Measurements from ENCODE around the gene FARS2. TPM values are rescaled to one million over a fixed set of nuclear protein-coding genes. Genes with fewer than 3 reads are reported as not detected.

FARS2 gene
- polyA plus RNA-seq, 1 experiment = 17.9 TPM

GRCh38 chr6:5518936-5519491 is 257.7 kb downstream of the FARS2 start:
- CTCF ChIA-PET = interaction anchor here (1.2 kb wide), 1 partner anchor 48 kb away, joined by 4 read pairs; no protein-coding TSS in a partner anchor
- H3K36me3 ChIP-seq (ENCODE audit: control insufficient read depth, insufficient read depth, low read length) = no peaks in the 10 kb centered on the region
- POLR2A ChIA-PET = no interaction called here

GRCh38 chr6:5520796-5521195 is 259.5 kb downstream of the FARS2 start:
- Histone ChIP-seq H3K4me3 (ENCODE audit: low read depth, low read length) (no peak overlapping the region), H3K27me3 (ENCODE audit: control insufficient read depth, insufficient read depth, low read length) (no peaks in the 10 kb centered on the region), H3K36me3 (ENCODE audit: control insufficient read depth, insufficient read depth, low read length) (no peaks in the 10 kb centered on the region)
- DNase-seq (ENCODE audit: low read depth) = no peak
- ChIA-PET POLR2A (no interaction called here), CTCF (interaction anchor here (0.7 kb wide), 1 partner anchor 1730 kb away, joined by 3 read pairs; no protein-coding TSS in a partner anchor)
- no peak for TF ChIP-seq CTCF (IDR thresholded peaks at IDR 0.05; ENCODE audit: insufficient read depth, low read depth, low read length)

More at GRCh38 chr6:5518936-5519491, 257.7 kb downstream of the FARS2 start:
- Histone ChIP-seq H3K27me3 (ENCODE audit: control insufficient read depth, insufficient read depth, low read length) (no peaks in the 10 kb centered on the region), H3K4me3 (ENCODE audit: low read depth, low read length) (no peak overlapping the region)
- TF ChIP-seq CTCF (IDR thresholded peaks at IDR 0.05; ENCODE audit: insufficient read depth, low read depth, low read length) = no peak
- DNase-seq (ENCODE audit: low read depth) = no peak

GRCh38 chr6:5521322-5521721 is 260.0 kb downstream of the FARS2 start:
- POLR2A ChIA-PET = no interaction called here
- H3K36me3 ChIP-seq (ENCODE audit: control insufficient read depth, insufficient read depth, low read length) = no peaks in the 10 kb centered on the region
- no peaks in the 10 kb centered on the region for H3K27me3 ChIP-seq (ENCODE audit: control insufficient read depth, insufficient read depth, low read length)
- DNase-seq (ENCODE audit: low read depth) = no peak
- CTCF ChIA-PET = interaction anchor here (0.7 kb wide), 1 partner anchor 1731 kb away, joined by 3 read pairs; no protein-coding TSS in a partner anchor
- no peak overlapping the region for H3K4me3 ChIP-seq (ENCODE audit: low read depth, low read length)
- no peak for TF ChIP-seq CTCF (IDR thresholded peaks at IDR 0.05; ENCODE audit: insufficient read depth, low read depth, low read length)

- H3K4me3 ChIP-seq (ENCODE audit: low read depth, low read length) = no peak overlapping the region
- TF ChIP-seq CTCF (IDR thresholded peaks at IDR 0.05; ENCODE audit: insufficient read depth, low read depth, low read length) = no peak
- ChIA-PET POLR2A (no interaction called here), CTCF (no interaction called here)
- DNase-seq (ENCODE audit: low read depth) = no peak
- no peaks in the 10 kb centered on the region for H3K27me3 ChIP-seq (ENCODE audit: control insufficient read depth, insufficient read depth, low read length)
- no peaks in the 10 kb centered on the region for H3K36me3 ChIP-seq (ENCODE audit: control insufficient read depth, insufficient read depth, low read length)
Observed at GRCh38 chr6:5522147-5522546, 260.8 kb downstream of the FARS2 start.

GRCh38 chr6:5524110-5524509 is 262.8 kb downstream of the FARS2 start:
- DNase-seq (ENCODE audit: low read depth) = no peak
- CTCF ChIA-PET = interaction anchor here (1.2 to 1.7 kb wide), 2 partner anchors 8 to 12 kb away, joined by 3 to 5 read pairs; no protein-coding TSS in a partner anchor
- no peak overlapping the region for H3K4me3 ChIP-seq (ENCODE audit: low read depth, low read length)
- H3K27me3 ChIP-seq (ENCODE audit: control insufficient read depth, insufficient read depth, low read length) = no peaks in the 10 kb centered on the region
- no peak for TF ChIP-seq CTCF (IDR thresholded peaks at IDR 0.05; ENCODE audit: insufficient read depth, low read depth, low read length)
- POLR2A ChIA-PET = no interaction called here
- H3K36me3 ChIP-seq (ENCODE audit: control insufficient read depth, insufficient read depth, low read length) = no peaks in the 10 kb centered on the region
